ENCODE results near the gene ARNT2.

DNA sequence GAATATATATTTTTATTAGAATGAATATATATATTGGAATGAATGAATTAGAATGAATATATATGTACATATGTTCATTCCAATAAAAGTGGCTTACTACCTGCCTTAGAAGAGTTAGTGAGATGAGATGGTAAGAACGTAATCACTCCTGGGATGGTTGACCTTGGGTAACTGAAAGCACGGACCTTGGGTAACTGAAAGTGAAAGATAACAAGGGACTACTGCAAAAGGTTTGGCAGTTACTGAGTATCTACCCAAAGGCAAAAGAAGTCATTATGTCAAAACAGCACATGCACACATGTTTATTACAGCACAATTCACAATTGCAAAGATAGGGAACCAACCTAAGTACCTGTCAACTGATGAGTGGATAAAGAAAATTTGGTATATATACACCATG, 16.5 kb downstream of the ARNT2 start:
- TF ChIP-seq, protein P1, sequence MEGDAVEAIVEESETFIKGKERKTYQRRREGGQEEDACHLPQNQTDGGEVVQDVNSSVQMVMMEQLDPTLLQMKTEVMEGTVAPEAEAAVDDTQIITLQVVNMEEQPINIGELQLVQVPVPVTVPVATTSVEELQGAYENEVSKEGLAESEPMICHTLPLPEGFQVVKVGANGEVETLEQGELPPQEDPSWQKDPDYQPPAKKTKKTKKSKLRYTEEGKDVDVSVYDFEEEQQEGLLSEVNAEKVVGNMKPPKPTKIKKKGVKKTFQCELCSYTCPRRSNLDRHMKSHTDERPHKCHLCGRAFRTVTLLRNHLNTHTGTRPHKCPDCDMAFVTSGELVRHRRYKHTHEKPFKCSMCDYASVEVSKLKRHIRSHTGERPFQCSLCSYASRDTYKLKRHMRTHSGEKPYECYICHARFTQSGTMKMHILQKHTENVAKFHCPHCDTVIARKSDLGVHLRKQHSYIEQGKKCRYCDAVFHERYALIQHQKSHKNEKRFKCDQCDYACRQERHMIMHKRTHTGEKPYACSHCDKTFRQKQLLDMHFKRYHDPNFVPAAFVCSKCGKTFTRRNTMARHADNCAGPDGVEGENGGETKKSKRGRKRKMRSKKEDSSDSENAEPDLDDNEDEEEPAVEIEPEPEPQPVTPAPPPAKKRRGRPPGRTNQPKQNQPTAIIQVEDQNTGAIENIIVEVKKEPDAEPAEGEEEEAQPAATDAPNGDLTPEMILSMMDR (conservative IDR thresholded peaks at IDR 0.05 in 1 of 2, IDR thresholded peaks at IDR 0.05 in 1 of 2; ENCODE audit: low read depth in 1 of 2, low read length in 2 of 2) = no peak
- TF ChIP-seq EZH2 (IDR thresholded peaks at IDR 0.05; ENCODE audit: low read length, missing control alignments) = no peak
